ENCODE measurements around the gene IHH. TPM values are rescaled to one million over a fixed set of nuclear protein-coding genes. Genes with fewer than 3 reads are reported as not detected.

The IHH gene
- total and polyA plus RNA-seq, 2 donors (not counting 1 experiment from before 2014, with no cell fraction given) = 0.15 to 0.22 TPM

DNA sequence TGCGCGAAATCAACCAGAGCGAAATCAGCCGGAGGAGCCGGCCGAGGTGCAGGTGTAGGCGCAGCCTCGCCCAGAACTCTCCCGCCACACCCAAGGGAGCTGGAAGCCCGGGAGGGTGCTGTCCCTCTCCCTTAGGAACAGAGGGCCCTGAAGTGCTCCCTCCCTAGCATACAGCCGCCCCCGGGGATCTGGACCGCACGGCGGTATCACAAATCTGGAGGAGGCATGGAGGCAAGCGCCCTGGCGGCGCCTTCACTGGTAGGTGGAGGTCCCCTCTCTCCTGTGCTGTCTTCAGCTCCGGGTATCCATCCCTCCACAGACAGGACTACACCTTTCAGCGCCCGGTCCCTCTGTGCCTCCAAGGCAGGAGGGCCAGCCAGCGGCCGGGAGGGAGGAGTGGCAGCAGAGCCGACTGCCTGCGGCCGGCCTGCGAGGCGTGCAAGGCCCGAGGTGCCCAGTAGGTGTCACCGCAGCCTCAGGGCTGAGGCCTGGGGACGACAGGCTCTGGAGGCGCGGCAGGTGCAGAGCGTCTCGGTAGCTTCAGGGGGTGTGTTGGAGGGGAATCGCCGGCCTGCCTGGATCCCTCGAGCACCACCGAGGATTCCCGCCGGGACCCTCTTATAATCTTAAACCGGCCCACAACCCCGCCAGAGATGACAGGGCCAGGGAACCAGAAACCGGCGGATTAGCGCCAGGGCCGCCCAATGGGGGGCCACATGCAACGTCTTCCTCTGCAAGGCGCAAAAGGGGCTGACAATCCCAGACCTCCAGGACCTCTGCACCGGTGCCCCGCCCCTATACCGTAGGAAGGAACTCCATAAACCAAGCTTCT is 2.8 kb downstream of the IHH start:
- intact Hi-C loops (cut with micrococcal nuclease) = loop anchor here (1.0 to 10.0 kb wide), 4 partner anchors 61 to 240 kb away; partner anchors contain the start of gene CRYBA2
- peak overlapping the region; percentile 63 for H3K4me2 ChIP-seq (replicated peaks; ENCODE audit: low read depth, low read length, poor library complexity, severe bottlenecking)
- TF ChIP-seq EZH2 (IDR thresholded peaks at IDR 0.05; ENCODE audit: borderline replicate concordance, insufficient read depth, low read depth, low read length, poor library complexity, severe bottlenecking) = peak; percentile 70
- TF ChIP-seq, protein P1, sequence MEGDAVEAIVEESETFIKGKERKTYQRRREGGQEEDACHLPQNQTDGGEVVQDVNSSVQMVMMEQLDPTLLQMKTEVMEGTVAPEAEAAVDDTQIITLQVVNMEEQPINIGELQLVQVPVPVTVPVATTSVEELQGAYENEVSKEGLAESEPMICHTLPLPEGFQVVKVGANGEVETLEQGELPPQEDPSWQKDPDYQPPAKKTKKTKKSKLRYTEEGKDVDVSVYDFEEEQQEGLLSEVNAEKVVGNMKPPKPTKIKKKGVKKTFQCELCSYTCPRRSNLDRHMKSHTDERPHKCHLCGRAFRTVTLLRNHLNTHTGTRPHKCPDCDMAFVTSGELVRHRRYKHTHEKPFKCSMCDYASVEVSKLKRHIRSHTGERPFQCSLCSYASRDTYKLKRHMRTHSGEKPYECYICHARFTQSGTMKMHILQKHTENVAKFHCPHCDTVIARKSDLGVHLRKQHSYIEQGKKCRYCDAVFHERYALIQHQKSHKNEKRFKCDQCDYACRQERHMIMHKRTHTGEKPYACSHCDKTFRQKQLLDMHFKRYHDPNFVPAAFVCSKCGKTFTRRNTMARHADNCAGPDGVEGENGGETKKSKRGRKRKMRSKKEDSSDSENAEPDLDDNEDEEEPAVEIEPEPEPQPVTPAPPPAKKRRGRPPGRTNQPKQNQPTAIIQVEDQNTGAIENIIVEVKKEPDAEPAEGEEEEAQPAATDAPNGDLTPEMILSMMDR (IDR thresholded peaks at IDR 0.05) = peak; percentile 91
- H3K4me1 ChIP-seq (ENCODE audit: control insufficient read depth in 2 of 2, insufficient read depth in 2 of 2, low read length in 2 of 2) = peaks cover 35 to 41% of the 10 kb centered on the region in 2 donors
- peaks cover 0 to 59% (median 45%) of the 10 kb centered on the region in 4 experiments for H3K27me3 ChIP-seq (replicated peaks in 1 of 4; ENCODE audit: control extremely low read depth in 1 of 4, control insufficient read depth in 3 of 4, insufficient read depth in 4 of 4, low read length in 3 of 4)
- Mint-ChIP-seq H3K27me3 (peaks cover 50% of the 10 kb centered on the region), H3K9me3 (ENCODE audit: insufficient read depth) (no peaks in the 10 kb centered on the region), H3K4me1 (peaks cover 24% of the 10 kb centered on the region), H3K27ac (peak overlapping the region; percentile 46), H3K4me3 (peak overlapping the region; percentile 74)
- no peaks in the 10 kb centered on the region for H3K36me3 ChIP-seq (replicated peaks in 1 of 2; ENCODE audit: control extremely low read depth in 1 of 2, control insufficient read depth in 1 of 2, extremely low read depth in 1 of 2, insufficient read depth in 2 of 2, low read length in 1 of 2)
- H3K9ac ChIP-seq (ENCODE audit: low read length) = peak overlapping the region; percentile 32
- DNase-seq (peak; percentile 85), ATAC-seq (ENCODE audit: low read depth) (peak; percentile 98)
- CTCF ChIA-PET = interaction anchor here (0.5 to 9.5 kb wide), 30 partner anchors 10 to 502 kb away, joined by 3 to 117 read pairs (median 4); no protein-coding TSS in a partner anchor
- no peak overlapping the region for H3K27ac ChIP-seq (ENCODE audit: low read length in 2 of 2)
- peak overlapping the region; percentile 45 for H2AFZ ChIP-seq (ENCODE audit: insufficient read depth, low read depth, low read length, poor library complexity, severe bottlenecking)
- H4K20me1 ChIP-seq (ENCODE audit: control insufficient read depth, insufficient read depth, low read length, poor library complexity, severe bottlenecking) = no peaks in the 10 kb centered on the region
- no peaks in the 10 kb centered on the region for H3K9me3 ChIP-seq (ENCODE audit: control extremely low read depth in 1 of 3, control insufficient read depth in 2 of 3, insufficient read depth in 1 of 3, low read length in 2 of 3)
- peak overlapping the region in 2 of 5 experiments; percentile 12 to 35 for H3K4me3 ChIP-seq (ENCODE audit: control extremely low read depth in 1 of 5, extremely low read depth in 1 of 5, insufficient read depth in 1 of 5, low read depth in 2 of 5, low read length in 4 of 5)
- H3K79me2 ChIP-seq (ENCODE audit: control insufficient read depth, insufficient read depth, low read length) = no peaks in the 10 kb centered on the region
- WGBS (ENCODE audit: insufficient coverage) = 2% methylated on average over 49 of the region's 52 CpGs
- POLR2A ChIA-PET = interaction anchor here (0.9 kb wide), 1 partner anchor 97 kb away, joined by 4 read pairs; no protein-coding TSS in a partner anchor

Data from B cell (primary cell).